ENCODE data around the gene DMBX1. TPM values are rescaled to one million over a fixed set of nuclear protein-coding genes. Genes with fewer than 3 reads are reported as not detected.

Gene DMBX1
- total RNA-seq, 4 donors from 2014 or later = 0.25 to 0.55 (median 0.30) TPM; not detected in 1

- no peaks in the 10 kb centered on the region for H3K36me3 ChIP-seq
- WGBS = 84% methylated on average over 3 of the region's 3 CpGs
- no peaks in the 10 kb centered on the region for H3K4me1 ChIP-seq
- TF ChIP-seq POLR2AphosphoS5 (IDR thresholded peaks at IDR 0.05) = no peak
- TF ChIP-seq CTCF (IDR thresholded peaks at IDR 0.05) = no peak
- no peak for TF ChIP-seq EP300 (IDR thresholded peaks at IDR 0.05)
- TF ChIP-seq POLR2A (IDR thresholded peaks at IDR 0.05) = no peak
- H3K27me3 ChIP-seq = peaks cover 46% of the 10 kb centered on the region
- no peak overlapping the region for H3K4me3 ChIP-seq
- no peaks in the 10 kb centered on the region for H3K9me3 ChIP-seq
- H3K27ac ChIP-seq = no peak overlapping the region
- no peak for DNase-seq (ENCODE audit: low spot score in 2 of 2)
Measured at GRCh38 chr1:46497020-46497419, 7.4 kb downstream of the DMBX1 start.

GRCh38 chr1:46497665-46498064, 8.0 kb downstream of the DMBX1 start:
- Histone ChIP-seq H3K27me3 (peaks cover 44% of the 10 kb centered on the region), H3K9me3 (no peaks in the 10 kb centered on the region), H3K27ac (no peak overlapping the region), H3K4me3 (no peak overlapping the region), H3K36me3 (no peaks in the 10 kb centered on the region), H3K4me1 (no peaks in the 10 kb centered on the region)
- TF ChIP-seq POLR2AphosphoS5 (IDR thresholded peaks at IDR 0.05) = no peak
- TF ChIP-seq EP300 (IDR thresholded peaks at IDR 0.05) = no peak
- TF ChIP-seq POLR2A (IDR thresholded peaks at IDR 0.05) = no peak
- TF ChIP-seq CTCF (IDR thresholded peaks at IDR 0.05) = no peak
- WGBS = 97% methylated on average over 19 of the region's 19 CpGs
- no peak for DNase-seq (ENCODE audit: low spot score in 2 of 2)

- H3K36me3 ChIP-seq = no peaks in the 10 kb centered on the region
- no peaks in the 10 kb centered on the region for H3K4me1 ChIP-seq
- H3K9me3 ChIP-seq = no peaks in the 10 kb centered on the region
- H3K27me3 ChIP-seq = peaks cover 22% of the 10 kb centered on the region
- H3K4me3 ChIP-seq = no peak overlapping the region
- no peak overlapping the region for H3K27ac ChIP-seq
- no peak for DNase-seq (ENCODE audit: low spot score in 2 of 2)
- 89% methylated on average over 3 of the region's 3 CpGs for WGBS
- TF ChIP-seq CTCF (IDR thresholded peaks at IDR 0.05) (no peak), POLR2A (IDR thresholded peaks at IDR 0.05) (no peak), POLR2AphosphoS5 (IDR thresholded peaks at IDR 0.05) (no peak), EP300 (IDR thresholded peaks at IDR 0.05) (no peak)
Measured at GRCh38 chr1:46501528-46501927, 11.9 kb downstream of the DMBX1 start.

GRCh38 chr1:46503421-46503820, 13.8 kb downstream of the DMBX1 start:
- no peak for TF ChIP-seq CTCF (IDR thresholded peaks at IDR 0.05)
- TF ChIP-seq EP300 (IDR thresholded peaks at IDR 0.05) = no peak
- TF ChIP-seq POLR2A (IDR thresholded peaks at IDR 0.05) = no peak
- no peak for TF ChIP-seq POLR2AphosphoS5 (IDR thresholded peaks at IDR 0.05)

GRCh38 chr1:46506470-46507219, 17.0 kb downstream of the DMBX1 start:
- WGBS = 82% methylated on average over 13 of the region's 17 CpGs
- Histone ChIP-seq H3K4me1 (no peaks in the 10 kb centered on the region), H3K4me3 (no peak overlapping the region), H3K9me3 (no peaks in the 10 kb centered on the region), H3K27ac (no peak overlapping the region), H3K27me3 (peaks cover 20% of the 10 kb centered on the region), H3K36me3 (no peaks in the 10 kb centered on the region)
- no peak for DNase-seq (ENCODE audit: low spot score in 2 of 2)
- TF ChIP-seq CTCF (IDR thresholded peaks at IDR 0.05) (no peak), EP300 (IDR thresholded peaks at IDR 0.05) (no peak), POLR2A (IDR thresholded peaks at IDR 0.05) (no peak), POLR2AphosphoS5 (IDR thresholded peaks at IDR 0.05) (no peak)

More at GRCh38 chr1:46503421-46503820, 13.8 kb downstream of the DMBX1 start:
- Histone ChIP-seq H3K4me3 (no peak overlapping the region), H3K36me3 (no peaks in the 10 kb centered on the region), H3K9me3 (no peaks in the 10 kb centered on the region), H3K27me3 (peaks cover 16% of the 10 kb centered on the region), H3K4me1 (no peaks in the 10 kb centered on the region), H3K27ac (no peak overlapping the region)
- no peak for DNase-seq (ENCODE audit: low spot score in 2 of 2)
- WGBS = 71% methylated on average over 4 of the region's 4 CpGs

Measured in suprapubic skin (tissue), 4 donors.